ENCODE data around the gene PAFAH1B1.

The PAFAH1B1 gene

DNA sequence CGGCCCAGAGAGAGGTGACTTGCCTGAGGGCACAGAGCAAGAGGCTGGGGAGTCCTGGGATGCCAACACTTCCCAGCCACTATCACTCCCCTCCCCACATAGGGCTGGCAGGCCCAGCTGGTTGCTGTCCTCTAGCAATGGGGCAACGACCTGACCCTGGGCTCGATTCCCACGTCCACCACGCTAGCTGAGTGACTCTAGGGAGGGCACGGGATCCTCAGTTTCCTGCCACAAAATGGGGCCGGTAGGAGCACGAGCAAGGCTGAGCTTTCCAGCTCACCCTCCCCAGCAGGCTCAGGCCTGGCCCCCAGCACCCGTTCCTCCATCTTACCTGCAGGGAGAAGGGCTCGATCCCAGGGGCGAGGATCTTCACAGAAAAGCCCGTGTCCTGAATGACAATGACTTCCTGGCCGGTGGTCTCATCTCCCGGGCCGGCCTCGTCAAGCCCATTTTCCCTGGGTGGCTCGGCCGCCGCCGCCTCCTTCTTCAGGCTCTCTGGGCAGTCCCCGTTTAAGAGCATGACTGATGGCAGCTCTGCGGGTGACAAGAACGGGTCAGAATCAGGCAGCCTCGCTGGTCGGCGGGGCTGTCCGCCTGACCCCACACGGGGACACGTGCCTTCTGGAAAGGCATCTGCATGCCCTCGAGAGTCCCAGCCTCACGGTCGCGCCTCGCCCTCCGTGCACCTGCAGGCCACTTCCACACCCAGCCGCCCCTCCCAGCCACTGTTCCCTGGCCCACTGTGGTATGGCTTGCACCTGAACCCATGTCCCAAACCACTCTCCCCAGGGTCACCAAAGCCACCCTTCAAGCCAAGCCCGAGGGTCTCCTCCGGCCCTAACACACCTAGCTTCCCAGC lies 110.8 kb downstream of the PAFAH1B1 start:
- no peak for DNase-seq

DNA sequence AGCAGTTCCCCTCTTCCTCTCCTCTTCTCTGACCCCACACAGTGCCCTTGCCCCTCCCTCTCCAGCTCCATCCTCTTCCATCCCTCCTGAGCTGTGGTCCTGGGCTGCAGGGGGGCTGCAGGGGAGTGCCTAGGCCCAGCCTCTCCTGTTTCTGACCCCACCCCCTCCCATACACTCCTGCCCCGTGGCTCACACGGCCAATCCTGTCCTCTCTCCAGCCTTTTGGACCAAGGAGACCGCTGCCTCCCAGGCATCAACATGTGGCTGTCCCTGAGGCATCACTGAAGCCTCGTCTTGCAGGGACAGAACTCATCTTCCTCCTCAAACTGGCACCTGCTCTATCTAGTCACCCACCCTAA lies 111.4 kb downstream of the PAFAH1B1 start:
- no peak for DNase-seq

DNA sequence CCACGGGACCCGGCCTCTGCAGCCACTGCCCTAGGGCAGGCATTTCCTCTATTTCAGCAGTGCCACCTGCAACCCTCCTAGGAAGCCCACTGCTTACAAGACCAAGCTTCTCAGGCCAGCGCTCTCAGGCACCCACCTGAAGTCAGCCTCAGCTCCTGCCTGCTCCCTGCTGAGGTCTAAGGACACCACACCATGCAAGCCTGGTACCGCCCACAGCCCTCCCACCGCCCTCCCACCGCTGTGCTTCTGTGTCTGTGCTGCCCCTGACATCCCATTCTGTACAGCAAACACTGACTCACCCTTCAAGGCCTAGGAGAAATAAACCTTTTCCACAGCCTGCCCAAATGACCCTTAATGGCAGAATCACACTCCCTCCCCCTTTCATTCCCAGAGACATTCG lies 111.8 kb downstream of the PAFAH1B1 start:
- no peak for DNase-seq

DNA sequence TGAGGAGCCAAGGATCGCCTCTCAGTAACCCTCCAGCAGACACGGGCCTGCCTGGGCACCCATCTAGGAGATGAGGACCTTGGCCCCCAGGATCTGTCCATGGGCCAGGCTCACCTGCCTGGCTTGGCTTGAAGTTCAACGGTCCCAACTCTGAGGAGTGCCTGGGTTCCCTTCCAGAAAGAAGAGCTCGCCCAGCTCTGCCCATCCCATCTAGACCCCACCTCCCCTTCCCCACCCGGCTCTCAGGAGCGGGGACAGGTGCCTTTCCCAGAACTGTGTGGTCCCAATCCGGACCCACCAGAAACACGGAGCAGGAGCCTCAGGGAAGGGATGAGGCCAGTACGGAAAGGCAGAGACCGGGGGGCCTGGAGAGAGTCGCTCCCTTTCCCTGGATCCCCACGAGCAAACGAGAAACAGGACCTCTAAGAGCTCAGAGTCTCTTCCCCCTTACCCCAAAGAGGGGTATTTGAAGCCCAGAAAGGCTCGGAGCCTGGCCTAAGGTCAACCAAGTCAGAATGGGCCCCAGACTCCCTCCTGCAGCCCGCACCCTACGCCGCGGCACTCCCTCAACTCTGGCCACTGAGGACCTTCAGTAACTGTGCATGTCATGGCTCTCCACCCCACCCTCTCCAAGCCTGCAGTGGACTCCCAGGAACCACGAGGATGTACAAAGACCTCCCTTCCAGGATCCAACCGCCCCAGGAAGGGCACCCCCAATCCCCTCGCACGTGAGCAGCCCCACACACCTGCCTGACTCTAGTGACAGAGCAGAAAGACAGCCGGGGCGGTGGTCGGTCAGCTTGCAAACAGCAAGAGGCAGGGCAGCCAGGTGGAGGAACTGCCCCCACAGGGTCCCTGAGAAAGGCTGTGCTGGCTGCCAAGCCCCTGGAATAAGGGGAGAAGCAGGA lies 112.7 kb downstream of the PAFAH1B1 start:
- no peak for DNase-seq

DNA sequence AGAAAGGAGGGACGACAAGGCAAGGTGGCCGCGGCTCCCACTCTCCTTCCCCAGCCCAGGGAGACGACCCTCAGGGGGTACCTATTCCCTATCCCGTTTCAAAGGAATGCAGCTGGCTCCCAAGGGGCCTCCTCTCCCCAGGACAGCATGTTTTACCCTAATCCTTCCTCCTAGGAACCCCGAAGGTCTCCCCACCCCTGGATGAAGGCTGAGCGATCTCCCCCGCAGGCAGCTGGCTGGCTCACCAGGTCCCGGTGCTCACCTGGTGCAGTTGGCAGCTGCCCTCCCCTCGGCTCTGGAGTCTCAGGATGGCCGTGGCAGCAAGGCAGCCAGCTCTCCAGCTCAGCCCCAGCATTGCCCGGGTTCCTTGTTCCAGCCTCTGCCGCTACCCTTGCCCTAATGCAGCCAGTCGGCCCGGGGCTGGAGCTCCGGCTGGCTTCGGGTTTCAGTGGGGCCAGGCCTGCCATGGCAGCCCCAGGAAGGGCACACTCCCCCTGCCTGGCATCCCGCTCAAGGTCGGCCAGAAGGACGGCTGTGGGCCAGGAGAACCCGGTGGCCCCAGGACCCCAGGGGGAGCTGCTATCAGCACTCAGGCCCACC lies 113.6 kb downstream of the PAFAH1B1 start:
- DNase-seq, result no peak

DNA sequence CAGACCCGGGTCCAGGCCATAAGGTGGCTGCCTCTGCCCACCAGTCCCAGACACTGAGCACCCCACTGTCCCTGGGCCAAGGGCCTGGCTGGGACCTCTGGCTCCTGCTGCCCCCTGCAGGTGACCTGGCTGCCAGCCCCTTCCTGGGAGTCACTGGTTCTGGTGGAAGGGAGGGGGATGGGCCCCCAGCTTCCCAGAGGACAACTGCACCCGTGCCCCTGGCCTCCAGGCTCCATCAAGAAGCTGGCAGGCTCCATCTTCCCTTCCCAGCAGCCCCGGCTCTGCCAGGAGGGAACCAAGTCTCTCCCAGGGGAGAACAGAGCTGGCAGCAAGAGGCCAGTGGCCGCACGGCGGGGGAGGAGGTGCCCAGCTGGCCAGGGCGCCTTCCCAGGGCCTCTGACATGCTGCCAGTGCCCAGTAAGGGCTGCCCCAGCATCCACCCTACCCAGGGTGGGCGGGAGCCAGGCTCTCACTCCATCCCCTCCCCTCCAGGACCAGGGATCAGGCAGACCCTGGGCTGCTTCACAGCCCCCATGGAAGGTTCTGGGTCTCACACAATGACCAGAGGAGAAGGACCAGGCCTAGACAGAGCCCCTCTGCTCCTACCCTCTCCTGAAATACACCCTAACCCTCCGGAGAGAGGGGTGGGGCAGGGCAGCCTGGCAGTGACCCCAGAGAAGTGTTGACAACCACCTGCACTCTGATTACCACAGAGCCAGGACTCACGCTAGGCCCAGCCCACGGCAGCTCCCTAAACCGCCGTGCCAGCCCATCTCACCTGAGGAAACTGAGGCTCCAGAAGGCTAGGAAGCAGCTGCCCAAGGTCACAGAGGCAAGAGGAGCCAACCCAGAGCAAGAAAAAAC lies 114.5 kb downstream of the PAFAH1B1 start:
- DNase-seq, result no peak

DNA sequence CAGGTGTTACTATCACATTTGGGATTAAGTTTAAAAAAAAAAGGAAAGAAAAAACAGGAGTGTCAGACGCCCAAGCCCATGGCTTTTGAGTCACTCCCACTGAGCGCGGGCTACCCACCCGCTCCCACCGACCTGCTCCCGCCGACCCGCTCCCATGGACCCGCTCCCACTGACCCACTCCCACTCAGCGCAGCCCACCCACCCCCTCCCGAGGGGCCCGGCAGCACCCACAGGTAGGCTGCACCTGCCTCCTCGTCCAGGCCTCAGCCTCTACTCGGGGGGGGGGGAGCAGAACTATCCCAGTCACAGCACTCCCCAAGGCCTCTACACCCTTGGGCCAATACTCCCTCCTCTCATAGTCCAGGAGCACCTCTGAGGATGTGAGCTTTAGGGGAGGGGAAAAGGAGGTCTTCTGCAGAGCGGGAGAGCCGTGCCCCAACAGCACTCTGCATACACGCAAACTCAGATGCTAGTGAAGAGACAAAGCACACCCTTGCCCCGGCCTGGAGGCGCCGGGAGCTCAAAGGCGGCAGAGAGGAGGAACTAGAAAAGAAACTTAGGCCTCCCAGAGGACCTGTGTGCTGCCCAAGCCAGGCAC lies 115.2 kb downstream of the PAFAH1B1 start:
- DNase-seq, result no peak

DNA sequence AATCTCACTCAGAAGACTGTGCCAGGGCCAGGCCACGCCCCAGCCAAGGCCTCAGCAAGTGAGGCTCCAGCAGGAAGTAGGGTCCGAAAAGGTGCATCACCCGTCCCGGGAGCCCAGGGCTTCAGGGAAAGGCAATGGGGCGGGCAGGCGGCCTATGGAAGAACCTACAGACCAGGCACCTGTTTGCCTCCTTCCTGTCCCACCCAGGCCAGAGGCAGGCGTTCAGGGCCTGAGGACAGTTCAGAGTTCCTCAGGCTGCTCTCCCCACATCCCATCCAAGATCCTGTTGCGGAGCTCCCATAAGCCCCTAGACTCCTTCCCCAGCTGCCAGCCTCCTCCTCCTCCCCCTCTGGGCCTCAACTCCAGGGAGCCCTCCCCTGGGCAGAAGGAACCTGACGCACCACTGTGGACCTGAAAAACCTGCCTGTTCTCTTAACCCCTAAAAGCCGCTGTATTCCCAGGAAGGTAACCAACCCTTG lies 115.8 kb downstream of the PAFAH1B1 start:
- DNase-seq, result no peak

DNA sequence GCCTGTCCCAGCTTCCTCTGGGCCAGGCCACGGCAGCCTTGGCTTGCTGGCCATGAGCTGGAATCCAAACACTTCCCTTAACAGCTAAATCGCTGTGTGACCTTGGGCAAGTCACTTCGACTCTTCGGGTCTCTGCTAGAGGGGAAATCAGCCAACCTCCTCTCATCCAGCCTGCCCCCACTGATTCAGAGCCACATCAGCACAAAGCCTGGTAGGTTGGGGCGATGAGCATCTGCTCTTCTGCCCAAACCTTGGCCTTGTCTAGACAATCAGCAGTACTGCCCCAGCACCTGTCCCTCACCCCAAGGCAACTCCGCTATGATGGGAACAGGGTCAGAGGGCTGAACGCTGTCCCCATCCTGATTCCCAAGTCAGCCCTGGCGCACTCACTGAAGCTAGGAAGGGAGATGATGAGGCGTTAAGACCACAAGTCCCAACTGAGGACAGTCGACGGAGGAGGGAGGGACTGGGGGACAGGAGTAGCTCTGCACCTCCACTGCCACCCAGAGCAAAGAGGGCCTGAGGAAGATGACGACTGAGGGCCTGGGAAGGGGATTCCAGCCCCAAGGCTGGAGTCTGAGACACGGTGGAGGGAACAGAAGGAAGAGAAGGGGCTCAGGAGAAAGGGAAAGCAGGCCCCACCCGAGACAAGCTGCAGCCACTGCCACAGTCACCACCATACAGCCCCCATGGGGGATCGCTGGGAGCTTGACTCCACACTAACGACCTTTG lies 116.8 kb downstream of the PAFAH1B1 start:
- no peak for DNase-seq

DNA sequence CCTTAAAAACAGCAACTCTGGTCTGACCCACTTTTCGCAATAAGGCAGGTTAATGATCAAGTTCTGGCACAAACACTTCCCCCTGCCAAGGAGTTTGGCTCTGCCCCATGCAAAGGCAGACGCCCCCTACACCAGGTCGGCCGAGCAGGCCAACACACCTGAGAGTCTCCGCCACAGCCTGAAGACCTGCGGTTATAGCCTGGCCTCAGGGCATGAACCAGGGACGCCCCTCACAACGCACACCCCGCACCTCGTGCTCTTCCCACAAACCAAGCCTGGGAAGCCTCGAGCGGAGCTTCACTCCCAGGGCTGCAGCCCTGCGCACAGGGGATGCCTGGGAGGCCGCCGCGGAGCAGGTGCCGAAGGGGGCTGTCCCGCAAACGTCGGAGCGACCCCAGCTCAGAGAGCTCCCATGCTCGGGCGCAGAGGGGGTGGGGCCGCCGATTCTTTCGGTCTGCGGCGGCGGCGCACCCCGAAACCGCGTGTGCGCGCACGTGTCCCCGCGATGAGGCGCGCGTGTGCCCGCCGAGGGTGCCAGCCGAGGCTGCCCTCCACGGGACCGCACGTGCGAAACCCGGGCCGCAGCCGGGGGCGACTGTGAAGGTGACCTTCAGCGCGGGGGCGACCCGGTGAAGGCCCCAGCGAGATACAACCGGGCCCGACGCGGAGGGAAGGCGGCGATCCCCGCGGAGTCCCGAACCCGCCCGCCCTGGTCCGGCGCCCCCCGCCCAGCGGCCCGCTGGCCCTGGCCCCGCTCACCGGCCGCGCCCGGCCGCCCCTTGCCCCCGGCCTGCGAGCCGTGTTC lies 117.6 kb downstream of the PAFAH1B1 start:
- no peak for DNase-seq

DNA sequence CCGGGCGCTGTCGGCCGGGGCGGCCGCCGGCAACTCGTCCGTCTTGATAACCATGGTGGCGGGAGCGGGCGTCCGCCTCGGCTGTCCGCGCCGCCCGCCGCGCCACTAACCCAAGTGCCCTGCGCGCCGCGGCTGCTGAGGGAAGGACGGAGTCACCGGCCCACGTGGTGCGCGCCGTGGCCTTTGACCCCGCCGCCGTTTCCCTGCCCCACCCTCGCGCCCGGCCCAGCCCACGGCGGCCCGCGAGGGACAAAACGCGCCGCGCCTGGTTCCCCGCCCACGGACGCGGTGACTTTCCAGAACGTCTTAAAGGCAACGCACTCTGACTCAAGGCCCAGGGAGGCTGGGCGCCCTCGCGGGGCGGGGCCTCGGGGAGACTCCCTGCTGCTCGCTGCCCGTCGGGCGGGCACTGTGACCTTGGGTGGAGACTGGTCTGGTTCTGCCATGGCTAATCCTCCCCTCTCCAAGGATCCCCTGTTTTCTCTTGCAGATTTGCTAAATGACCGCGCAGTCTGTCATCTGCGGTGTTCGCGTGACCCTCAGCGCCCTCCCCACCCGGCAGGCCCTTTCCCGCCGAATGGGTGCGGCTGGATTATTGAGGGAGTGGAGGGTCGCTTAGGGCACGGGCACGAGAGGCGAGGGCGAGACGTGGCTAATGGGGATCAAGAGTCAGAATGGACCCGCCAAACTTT lies 118.3 kb downstream of the PAFAH1B1 start, which contains the start of gene CLUH:
CLUH (minus strand) TSS at position 157 of the 692 bp plus-strand sequence; CDS start at position 54, 103 bp downstream.
- DNase-seq, result peak; percentile 83

DNA sequence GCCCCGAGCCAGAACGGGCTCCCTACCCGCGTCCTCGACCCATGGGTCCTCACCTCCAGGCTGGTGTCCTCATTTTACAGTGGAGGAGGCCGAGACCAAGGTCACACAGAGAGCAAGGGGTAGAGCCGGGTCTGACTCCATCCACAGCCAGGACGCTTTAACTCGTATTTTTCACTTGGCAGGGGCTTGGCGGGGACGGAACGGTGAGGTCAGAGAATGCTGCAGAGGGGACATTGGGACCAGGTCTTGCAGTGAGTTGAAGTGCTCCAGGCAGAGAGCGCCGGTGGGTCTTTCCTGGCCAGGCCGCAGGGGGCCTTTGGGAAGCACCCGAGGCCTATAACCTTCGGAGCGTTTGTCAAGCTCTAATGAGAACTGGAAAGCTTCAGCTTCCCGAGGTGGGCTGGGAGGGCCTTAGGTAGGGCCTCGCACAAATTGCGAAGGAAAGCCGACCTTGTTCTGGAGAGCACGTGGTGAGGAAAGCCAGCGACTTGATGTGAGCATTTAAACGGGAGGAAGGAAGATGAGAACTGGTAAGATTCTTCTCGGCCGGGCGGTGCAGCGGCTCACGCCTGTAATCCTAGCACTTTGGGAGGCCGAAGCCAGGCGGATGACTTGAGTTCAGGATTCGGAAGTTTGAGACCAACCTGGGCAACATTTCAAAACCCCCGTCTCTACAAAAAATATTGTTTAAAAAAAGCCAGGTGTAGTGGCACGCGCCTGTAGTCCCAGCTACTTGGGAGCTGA lies 119.0 kb downstream of the PAFAH1B1 start:
- no peak for DNase-seq

DNA sequence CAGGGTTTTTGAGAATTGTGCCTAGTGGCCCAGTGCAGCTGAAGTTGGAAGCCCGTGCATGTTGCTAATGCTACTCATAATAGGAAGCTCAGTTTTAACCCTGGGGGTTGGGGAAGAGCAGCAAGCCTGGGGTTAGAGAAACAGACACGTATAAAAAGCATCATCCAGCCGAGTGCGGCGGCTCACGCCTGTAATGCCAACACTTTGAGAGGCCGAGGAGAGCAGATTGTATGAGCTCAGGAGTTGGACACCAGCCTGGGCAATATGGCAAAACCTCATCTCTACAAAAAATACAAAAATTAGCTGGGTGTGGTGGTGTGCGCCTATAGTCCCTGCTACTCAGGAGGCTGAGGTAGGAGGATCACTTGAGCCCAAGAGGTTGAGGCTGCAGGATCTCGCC lies 120.4 kb downstream of the PAFAH1B1 start:
- DNase-seq, result no peak

DNA sequence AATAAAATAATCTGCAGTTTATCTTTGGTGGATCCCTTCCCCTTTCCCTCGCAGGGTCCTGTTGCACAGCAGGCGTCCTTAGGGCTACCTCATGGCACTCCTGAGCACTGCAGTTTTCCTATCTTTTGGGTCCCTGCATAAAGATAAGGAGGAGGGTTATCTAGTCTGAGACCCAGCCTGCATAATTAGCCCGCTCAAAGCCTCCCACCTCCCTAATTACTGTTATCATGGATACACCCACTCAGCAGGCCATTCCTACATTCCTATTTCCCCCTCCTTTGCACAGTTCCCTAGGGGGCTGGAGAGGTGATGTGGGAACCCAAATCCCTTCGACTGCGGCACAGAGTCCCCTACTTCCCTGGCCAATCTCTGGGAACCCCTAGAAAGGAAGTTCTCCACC lies 123.2 kb downstream of the PAFAH1B1 start:
- DNase-seq, result no peak

DNA sequence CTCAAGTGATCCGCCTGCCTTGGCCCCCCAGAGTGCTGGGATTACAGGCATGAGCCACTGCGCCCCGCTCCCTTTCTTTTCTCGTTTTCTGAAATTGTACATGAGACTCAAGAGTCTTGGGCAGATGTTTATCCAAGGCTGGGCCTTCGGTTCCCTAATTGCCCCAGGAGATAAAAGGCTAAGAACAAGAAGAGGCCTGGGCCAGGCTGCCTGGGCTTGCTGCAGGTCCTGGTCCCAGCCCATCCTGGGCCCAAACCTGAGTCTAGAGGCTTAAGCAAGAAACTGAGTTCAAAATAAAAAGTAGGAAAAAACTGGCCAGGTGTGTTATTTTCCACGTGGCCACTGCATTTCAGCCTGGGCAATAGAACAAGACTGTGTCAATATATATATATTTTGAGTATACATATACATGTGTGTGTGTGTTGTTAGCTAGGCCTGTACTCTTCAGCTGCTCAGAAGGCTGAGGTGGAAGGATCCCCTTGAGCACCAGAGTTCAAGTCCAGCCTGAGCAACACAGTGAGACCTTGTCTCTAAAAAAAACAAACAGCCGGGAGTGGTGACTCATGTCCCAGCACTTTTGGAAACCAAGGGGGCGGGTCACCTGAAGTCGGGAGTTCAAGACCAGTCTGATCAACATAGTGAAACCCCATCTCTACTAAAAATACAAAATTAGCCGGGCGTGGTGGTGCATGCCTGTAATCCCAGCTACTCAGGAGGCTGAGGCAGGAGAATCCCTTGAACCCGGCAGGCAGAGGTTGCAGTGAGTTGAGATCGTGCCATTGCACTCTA lies 124.9 kb downstream of the PAFAH1B1 start:
- no peak for DNase-seq

DNA sequence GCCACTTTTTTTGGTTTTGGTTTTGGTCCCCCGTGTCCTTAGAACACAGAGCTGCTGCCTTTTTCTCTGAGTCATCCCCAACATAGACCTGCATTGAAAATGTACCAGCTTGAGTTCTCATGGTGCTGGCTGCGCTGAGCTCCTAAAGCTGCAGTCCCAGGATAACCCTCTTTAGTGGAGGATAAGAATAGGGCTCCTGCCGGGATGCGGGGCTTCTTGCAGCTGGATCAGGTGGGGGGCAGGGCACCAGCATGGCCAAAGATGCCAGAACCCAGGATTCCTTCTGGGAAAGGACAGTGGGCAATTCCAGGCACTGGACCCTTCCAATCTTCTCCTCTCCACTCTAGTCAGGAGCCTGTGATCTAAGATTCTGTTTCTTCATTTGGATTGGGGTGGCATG lies 126.4 kb downstream of the PAFAH1B1 start:
- DNase-seq, result no peak

DNA sequence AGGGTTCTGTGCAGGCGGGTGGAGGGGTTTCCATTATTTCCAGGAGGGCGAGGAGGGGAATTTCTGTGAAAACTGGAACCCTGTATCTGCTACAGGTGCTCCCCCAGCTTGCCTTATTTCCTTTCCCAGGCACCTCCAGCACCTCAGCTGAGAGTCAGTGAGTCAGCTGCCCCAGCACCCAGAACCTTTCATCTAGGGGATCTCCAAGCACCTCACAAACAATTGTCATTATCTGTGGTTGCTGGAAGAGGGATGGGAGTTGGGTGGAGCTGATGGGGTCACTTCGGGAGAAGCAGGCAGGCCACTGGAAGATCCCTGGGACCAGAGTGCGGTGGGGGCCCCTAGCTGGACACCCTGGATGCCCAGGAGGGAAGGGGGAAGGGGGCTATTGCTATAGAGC lies 128.1 kb downstream of the PAFAH1B1 start:
- DNase-seq, result no peak

DNA sequence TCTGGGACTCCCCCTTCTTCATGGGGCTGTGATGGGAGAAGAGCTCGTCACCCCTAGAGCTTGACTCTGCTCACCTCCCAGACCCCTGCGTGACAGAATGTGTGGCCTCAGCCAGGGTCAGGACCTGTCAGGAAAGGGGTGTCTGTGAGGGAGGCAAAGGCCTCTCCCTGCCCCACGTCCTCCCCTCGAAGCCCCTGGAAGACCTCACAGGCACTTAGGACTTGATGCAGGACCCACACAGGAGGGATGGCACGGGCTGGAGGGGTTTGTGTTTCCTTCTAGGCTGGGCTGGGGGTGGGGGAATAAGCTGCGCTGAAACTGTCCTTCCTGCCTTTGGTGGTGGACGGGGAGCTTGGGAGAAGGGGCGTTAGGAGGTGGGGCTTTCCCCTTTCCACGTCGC lies 129.2 kb downstream of the PAFAH1B1 start:
- no peak for DNase-seq
